ENCODE measurements around the gene FHIP1A. TPM values are rescaled to one million over a fixed set of nuclear protein-coding genes. Genes with fewer than 3 reads are reported as not detected.

Gene FHIP1A
- total and polyA plus RNA-seq, 9 of the 15 experiments (the other 6 are each of a cell fraction or from before 2014, with no cell fraction given), result 0.01 to 0.95 (median 0.04) TPM; not detected in 4

DNA sequence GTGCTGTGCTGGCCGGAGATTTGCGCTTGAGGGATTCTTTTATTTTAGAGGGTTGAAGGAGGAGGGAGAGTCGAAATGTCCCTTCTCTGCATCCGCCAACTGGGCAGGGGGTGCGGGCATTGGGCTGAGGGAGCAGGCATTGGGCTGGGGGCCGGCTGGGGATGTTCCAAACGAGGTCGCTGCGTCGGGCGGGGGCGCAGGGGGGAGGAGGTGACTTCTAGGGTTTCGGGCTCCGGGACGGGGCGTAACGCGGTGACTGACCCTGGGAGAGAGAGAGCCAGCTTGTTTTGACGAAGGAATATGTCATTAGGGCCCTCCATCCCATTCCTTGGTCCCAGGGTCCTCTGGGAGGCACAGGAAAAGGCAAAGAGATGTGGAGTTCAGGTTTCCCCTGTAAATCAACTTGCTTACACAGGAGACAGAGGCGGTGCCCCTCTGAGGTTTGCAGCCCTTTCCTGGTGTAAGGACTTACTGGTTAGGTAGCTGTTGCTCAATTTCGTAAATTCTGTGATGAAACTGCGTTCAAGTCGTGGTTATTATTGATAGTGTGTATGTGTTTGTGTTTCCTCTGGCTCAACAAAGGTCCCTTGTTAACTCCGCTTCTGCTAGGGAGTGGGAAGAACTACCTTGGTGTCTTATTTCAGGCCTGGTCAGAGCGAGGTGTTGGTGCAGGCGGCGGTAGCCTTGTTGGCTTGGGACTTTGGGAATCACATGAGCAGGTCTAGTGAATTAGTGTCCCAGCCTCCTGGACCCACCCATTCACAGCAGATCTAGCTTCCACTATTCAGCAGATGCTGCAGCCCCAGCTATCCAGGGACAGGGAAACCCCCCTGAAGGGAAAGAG, 716 bp downstream of the FHIP1A start:
- H3K4me1 ChIP-seq (replicated peaks in 1 of 2; ENCODE audit: control insufficient read depth in 2 of 2, insufficient read depth in 2 of 2, low read length in 2 of 2), result peaks cover 4 to 18% of the 10 kb centered on the region in 2 experiments; a peak in 3 of 5 replicates
- TF ChIP-seq KDM5B (IDR thresholded peaks at IDR 0.05; ENCODE audit: insufficient replicate concordance, low read depth, low read length) (no peak), RBM17 (IDR thresholded peaks at IDR 0.05; ENCODE audit: borderline replicate concordance, low read depth, low read length) (no peak)
- H4K20me1 ChIP-seq (replicated peaks; ENCODE audit: control insufficient read depth, insufficient read depth, low read length), result no peaks in the 10 kb centered on the region
- intact Hi-C loops (cut with micrococcal nuclease), result no loop called here
- H3K4me2 ChIP-seq (ENCODE audit: insufficient read depth, low read length), result peak overlapping the region; percentile 60
- H3K27me3 ChIP-seq (ENCODE audit: control insufficient read depth in 2 of 2, insufficient read depth in 2 of 2, low read length in 2 of 2), result peaks cover 5 to 33% of the 10 kb centered on the region in 2 experiments; a peak in 3 of 5 replicates
- peak in 2 of 4 experiments; percentile 6 to 10 for DNase-seq (ENCODE audit: extremely low read depth in 1 of 4, low spot score in 3 of 4)
- H3K9ac ChIP-seq (ENCODE audit: insufficient read depth in 1 of 2, low read depth in 2 of 2, low read length in 2 of 2), result no peak overlapping the region
- WGBS (ENCODE audit: insufficient coverage, low coverage, missing lambda C conversion rate), result 24% methylated on average over 14 of the region's 27 CpGs
- no peaks in the 10 kb centered on the region for H3K36me3 ChIP-seq (ENCODE audit: control insufficient read depth, insufficient read depth, low read length)
- no peaks in the 10 kb centered on the region for H3K9me3 ChIP-seq (replicated peaks; ENCODE audit: control insufficient read depth, insufficient read depth, low read depth, low read length)
- POLR2A ChIA-PET, result no interaction called here
- no peak for FAIRE-seq
- no peaks in the 10 kb centered on the region for H3K9me1 ChIP-seq (ENCODE audit: control insufficient read depth, insufficient read depth, low read length)
- CTCF ChIA-PET (ENCODE audit: low intra/inter-chr PET ratio), result no interaction called here
- in situ Hi-C loops (cut with MboI), result no loop called here
- H2AFZ ChIP-seq (ENCODE audit: low read depth, low read length), result peak overlapping the region; percentile 79; the same call in 1 of the 2 replicates
- H3K79me2 ChIP-seq (ENCODE audit: control insufficient read depth, insufficient read depth, low read length), result no peaks in the 10 kb centered on the region
- no peak overlapping the region for H3K27ac ChIP-seq (ENCODE audit: extremely low read depth, low read depth, low read length)
- peak overlapping the region; percentile 36 for H3K4me3 ChIP-seq
- ATAC-seq, result no peak
- no TSS peak for BruUV-seq (replicated peaks)

DNA sequence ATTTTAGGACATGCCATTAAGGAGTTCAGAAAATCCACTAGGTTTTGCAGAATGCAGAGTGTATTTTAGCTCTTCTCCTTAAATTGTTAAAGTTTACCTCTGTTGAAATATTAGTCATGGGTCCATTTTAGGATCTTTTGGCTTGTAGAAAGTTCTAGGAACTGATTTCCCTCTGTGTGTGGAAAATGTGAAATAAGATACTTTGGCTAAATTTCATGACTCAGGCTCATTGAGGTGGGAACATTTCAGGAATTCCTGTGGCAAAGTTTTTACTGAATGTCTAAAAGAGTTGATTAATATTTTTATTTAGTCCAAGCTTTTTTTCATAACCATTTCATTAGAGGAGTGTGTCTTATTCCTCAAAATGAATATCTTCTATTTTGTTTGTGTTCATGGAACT, 7.0 kb downstream of the FHIP1A start:
- no peaks in the 10 kb centered on the region for H3K4me1 ChIP-seq (replicated peaks in 1 of 2; ENCODE audit: control insufficient read depth in 2 of 2, insufficient read depth in 2 of 2, low read length in 2 of 2)
- H3K27ac ChIP-seq (ENCODE audit: extremely low read depth, low read depth, low read length), result no peak overlapping the region
- H3K27me3 ChIP-seq (ENCODE audit: control insufficient read depth in 2 of 2, insufficient read depth in 2 of 2, low read length in 2 of 2), result peaks cover 2 to 4% of the 10 kb centered on the region in 2 experiments; a peak in 1 of 5 replicates
- H3K79me2 ChIP-seq (ENCODE audit: control insufficient read depth, insufficient read depth, low read length), result no peaks in the 10 kb centered on the region
- intact Hi-C loops (cut with micrococcal nuclease) (no loop called here), in situ Hi-C loops (cut with MboI) (no loop called here)
- H2AFZ ChIP-seq (ENCODE audit: low read depth, low read length), result no peak overlapping the region
- no peaks in the 10 kb centered on the region for H3K9me3 ChIP-seq (replicated peaks; ENCODE audit: control insufficient read depth, insufficient read depth, low read depth, low read length)
- no peaks in the 10 kb centered on the region for H4K20me1 ChIP-seq (replicated peaks; ENCODE audit: control insufficient read depth, insufficient read depth, low read length)
- ChIA-PET CTCF (ENCODE audit: low intra/inter-chr PET ratio) (no interaction called here), POLR2A (no interaction called here)
- H3K9me1 ChIP-seq (ENCODE audit: control insufficient read depth, insufficient read depth, low read length), result no peaks in the 10 kb centered on the region
- no peak overlapping the region for H3K4me2 ChIP-seq (ENCODE audit: insufficient read depth, low read length)
- H3K36me3 ChIP-seq (ENCODE audit: control insufficient read depth, insufficient read depth, low read length), result no peaks in the 10 kb centered on the region
- no peak overlapping the region for H3K4me3 ChIP-seq
- no TSS peak for BruUV-seq (replicated peaks)
- ATAC-seq (no peak), FAIRE-seq (no peak), DNase-seq (ENCODE audit: extremely low read depth in 1 of 4, low spot score in 3 of 4) (no peak)
- no peak overlapping the region for H3K9ac ChIP-seq (ENCODE audit: insufficient read depth in 1 of 2, low read depth in 2 of 2, low read length in 2 of 2)
- TF ChIP-seq, protein P1, sequence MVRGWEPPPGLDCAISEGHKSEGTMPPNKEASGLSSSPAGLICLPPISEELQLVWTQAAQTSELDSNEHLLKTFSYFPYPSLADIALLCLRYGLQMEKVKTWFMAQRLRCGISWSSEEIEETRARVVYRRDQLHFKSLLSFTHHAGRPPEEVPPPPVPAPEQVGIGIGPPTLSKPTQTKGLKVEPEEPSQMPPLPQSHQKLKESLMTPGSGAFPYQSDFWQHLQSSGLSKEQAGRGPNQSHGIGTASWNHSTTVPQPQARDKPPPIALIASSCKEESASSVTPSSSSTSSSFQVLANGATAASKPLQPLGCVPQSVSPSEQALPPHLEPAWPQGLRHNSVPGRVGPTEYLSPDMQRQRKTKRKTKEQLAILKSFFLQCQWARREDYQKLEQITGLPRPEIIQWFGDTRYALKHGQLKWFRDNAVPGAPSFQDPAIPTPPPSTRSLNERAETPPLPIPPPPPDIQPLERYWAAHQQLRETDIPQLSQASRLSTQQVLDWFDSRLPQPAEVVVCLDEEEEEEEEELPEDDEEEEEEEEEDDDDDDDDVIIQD (CRISPR knock-in tag; IDR thresholded peaks at IDR 0.05), result no peak
- TF ChIP-seq, protein P2, sequence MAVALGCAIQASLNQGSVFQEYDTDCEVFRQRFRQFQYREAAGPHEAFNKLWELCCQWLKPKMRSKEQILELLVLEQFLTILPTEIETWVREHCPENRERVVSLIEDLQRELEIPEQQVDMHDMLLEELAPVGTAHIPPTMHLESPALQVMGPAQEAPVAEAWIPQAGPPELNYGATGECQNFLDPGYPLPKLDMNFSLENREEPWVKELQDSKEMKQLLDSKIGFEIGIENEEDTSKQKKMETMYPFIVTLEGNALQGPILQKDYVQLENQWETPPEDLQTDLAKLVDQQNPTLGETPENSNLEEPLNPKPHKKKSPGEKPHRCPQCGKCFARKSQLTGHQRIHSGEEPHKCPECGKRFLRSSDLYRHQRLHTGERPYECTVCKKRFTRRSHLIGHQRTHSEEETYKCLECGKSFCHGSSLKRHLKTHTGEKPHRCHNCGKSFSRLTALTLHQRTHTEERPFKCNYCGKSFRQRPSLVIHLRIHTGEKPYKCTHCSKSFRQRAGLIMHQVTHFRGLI (CRISPR knock-in tag; IDR thresholded peaks at IDR 0.05), result no peak
- TF ChIP-seq XRCC4 (IDR thresholded peaks at IDR 0.05; ENCODE audit: extremely low read depth, insufficient read depth, insufficient read length), result no peak
- TF ChIP-seq CHD4 (IDR thresholded peaks at IDR 0.05; ENCODE audit: insufficient read depth, insufficient replicate concordance, low read depth, low read length, poor library complexity, severe bottlenecking), result no peak
- no peak for TF ChIP-seq NCOA6 (IDR thresholded peaks at IDR 0.05)
- no peak for TF ChIP-seq ZEB2 (IDR thresholded peaks at IDR 0.05)
